NCI-H82 treated with DMSO at 0.1 percent for 48 hours (cell line): Measurements from ENCODE around the gene SHROOM1.
"Not testable (repeated sequence)": the region's sequence is repeated elsewhere in the genome, so short reads cannot be mapped to it uniquely, and the experiment has no call there.

Experiments
- DNase-seq: peaks from one replicate; lab custom pipeline; 2025; ENCODE audit not compliant: unreplicated experiment; lab: John Stamatoyannopoulos, UW

Gene SHROOM1

GRCh38 chr5:132808448-132808847, 22.0 kb downstream of the SHROOM1 start:
- DNase-seq: no peak

GRCh38 chr5:132807163-132807838, 23.1 kb downstream of the SHROOM1 start:
- no peak for DNase-seq

GRCh38 chr5:132806804-132807162, 23.7 kb downstream of the SHROOM1 start:
- DNase-seq: not testable (repeated sequence)

- DNase-seq: not testable (repeated sequence)
Measured at GRCh38 chr5:132805872-132806271, 24.6 kb downstream of the SHROOM1 start.

GRCh38 chr5:132804219-132804618, 26.2 kb downstream of the SHROOM1 start:
- DNase-seq: not testable (repeated sequence)

- not testable (repeated sequence) for DNase-seq
Measured at GRCh38 chr5:132802685-132803066, 27.8 kb downstream of the SHROOM1 start.

- no peak for DNase-seq
Measured at GRCh38 chr5:132802044-132802684, 28.3 kb downstream of the SHROOM1 start.

GRCh38 chr5:132800545-132800944, 29.9 kb downstream of the SHROOM1 start:
- no peak for DNase-seq

- DNase-seq: no peak
Measured at GRCh38 chr5:132799392-132799791, 31.1 kb downstream of the SHROOM1 start.

GRCh38 chr5:132797651-132798050, 32.8 kb downstream of the SHROOM1 start:
- DNase-seq: no peak

GRCh38 chr5:132791026-132791425, 39.4 kb downstream of the SHROOM1 start:
- DNase-seq: no peak

GRCh38 chr5:132790201-132790865, 40.1 kb downstream of the SHROOM1 start:
- no peak for DNase-seq

- no peak for DNase-seq
Measured at GRCh38 chr5:132788990-132789886, 41.2 kb downstream of the SHROOM1 start.

- DNase-seq: no peak
Measured at GRCh38 chr5:132788508-132788907, 41.9 kb downstream of the SHROOM1 start.

GRCh38 chr5:132787076-132787475, 43.4 kb downstream of the SHROOM1 start:
- DNase-seq: no peak

GRCh38 chr5:132785864-132786263, 44.6 kb downstream of the SHROOM1 start:
- DNase-seq: no peak

GRCh38 chr5:132785365-132785764, 45.1 kb downstream of the SHROOM1 start:
- DNase-seq: no peak

- no peak for DNase-seq
Measured at GRCh38 chr5:132782101-132782500, 48.3 kb downstream of the SHROOM1 start.

- no peak for DNase-seq
Measured at GRCh38 chr5:132781029-132781428, 49.4 kb downstream of the SHROOM1 start.

- no peak for DNase-seq
Measured at GRCh38 chr5:132780577-132780976, 49.9 kb downstream of the SHROOM1 start.

GRCh38 chr5:132779961-132780360, 50.5 kb downstream of the SHROOM1 start:
- no peak for DNase-seq
